HT1080 (cell line): ENCODE results near the gene WARS2. TPM values are rescaled to one million over a fixed set of nuclear protein-coding genes. Genes with fewer than 3 reads are reported as not detected.
"Not testable (repeated sequence)": the region's sequence is repeated elsewhere in the genome, so short reads cannot be mapped to it uniquely, and the experiment has no call there.

Experiments used
- DNase-seq: peaks from one replicate; pipeline ENCODE4 v3.0.0-alpha.2; 2015; ENCODE audit warnings: low read depth
- polyA plus RNA-seq, 2 experiments: library from polyadenylated mRNA; depleted of rRNA; stranded (reverse); fragments of >200 nt; gene quantifications; 2 replicates each; pipeline ENCODE4 v1.2.3, GENCODE V29; 2015
- total RNA-seq: library from RNA; depleted of rRNA; stranded (reverse); fragments of >200 nt; shearing (Covaris generic); gene quantifications from 2 replicates; pipeline ENCODE4 v1.2.3, GENCODE V29; 2014; rRNA removed

WARS2 gene
- total RNA-seq = 13.8 and 14.5 TPM in 2 replicates
- 9.7 and 9.9 TPM in 2 replicates for polyA plus RNA-seq (2015; cell fraction: cytosol; rRNA removed)
- polyA plus RNA-seq (2015; cell fraction: nucleus; rRNA removed) = 7.7 and 9.4 TPM in 2 replicates

- DNase-seq = peak; percentile 96
Observed at GRCh38 chr1:119140177-119141019, at the start of gene WARS2. Gene WARS2 (minus strand): TSS chr1:119140653. CDS start chr1:119140644, 9 bp downstream.

- no peak for DNase-seq
Observed at GRCh38 chr1:119188926-119189325, 48.5 kb upstream of the WARS2 start.

GRCh38 chr1:119187416-119187815 lies 47.0 kb upstream of the WARS2 start:
- no peak for DNase-seq

GRCh38 chr1:119186471-119186870 lies 46.0 kb upstream of the WARS2 start:
- DNase-seq = no peak

DNA sequence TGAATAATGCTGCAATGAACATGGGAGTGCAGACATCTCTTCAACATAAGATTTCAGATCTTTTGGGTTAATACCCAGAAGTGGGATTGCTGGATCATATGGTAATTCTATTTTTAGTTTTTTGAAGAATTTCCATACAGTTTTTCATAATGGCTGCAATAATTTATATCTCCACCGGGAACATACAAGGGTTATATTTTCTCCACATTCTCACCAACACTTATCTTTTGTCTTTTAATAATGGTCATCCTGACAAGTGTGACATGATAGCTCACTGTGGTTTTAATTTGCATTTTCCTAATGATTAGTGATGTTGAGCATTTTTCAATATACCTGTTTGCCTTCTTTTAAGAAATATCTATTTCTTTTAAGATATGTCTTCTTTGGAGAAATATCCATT lies 44.5 kb upstream of the WARS2 start:
- no peak for DNase-seq

DNA sequence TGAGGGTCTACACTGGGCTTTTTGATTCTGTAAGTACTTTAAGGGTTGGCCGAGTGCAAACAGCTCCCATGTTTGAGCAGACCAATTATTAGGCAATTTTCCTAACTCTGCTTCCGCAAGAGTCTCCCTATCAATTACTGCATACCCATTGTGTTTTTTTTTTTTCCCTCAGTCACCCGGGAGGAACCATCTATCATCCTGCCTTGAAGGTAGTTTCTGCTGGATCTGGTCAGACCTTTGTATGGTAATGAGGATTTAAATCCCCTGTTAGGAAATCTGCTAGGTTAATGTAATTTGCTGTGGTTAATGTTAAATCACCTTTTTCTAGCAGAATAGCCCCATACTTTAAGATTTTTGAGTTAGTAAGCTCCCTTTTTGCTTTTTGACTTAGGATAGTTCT lies 40.8 kb upstream of the WARS2 start:
- DNase-seq = no peak

DNA sequence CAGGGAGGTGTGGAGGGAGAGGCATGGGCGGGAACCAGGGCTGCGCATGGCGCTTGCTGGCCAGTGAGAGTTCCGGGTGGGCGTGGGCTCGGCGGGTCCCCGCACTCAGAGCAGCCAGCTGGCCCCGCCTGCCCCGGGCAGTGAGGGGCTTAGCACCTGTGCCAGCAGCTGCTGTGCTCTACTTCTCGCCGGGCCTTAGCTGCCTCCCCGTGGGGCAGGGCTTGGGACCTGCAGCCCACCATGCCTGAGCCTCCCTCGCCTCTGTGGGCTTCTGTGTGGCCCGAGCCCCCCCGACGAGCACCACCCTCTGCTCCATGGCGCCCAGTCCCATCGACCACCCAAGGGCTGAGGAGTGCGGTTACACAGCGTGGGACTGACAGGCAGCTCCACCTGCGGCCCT lies 38.6 kb upstream of the WARS2 start:
- DNase-seq = no peak

GRCh38 chr1:119172927-119173326 lies 32.5 kb upstream of the WARS2 start:
- not testable (repeated sequence) for DNase-seq

GRCh38 chr1:119171381-119172010 lies 31.0 kb upstream of the WARS2 start:
- not testable (repeated sequence) for DNase-seq

DNA sequence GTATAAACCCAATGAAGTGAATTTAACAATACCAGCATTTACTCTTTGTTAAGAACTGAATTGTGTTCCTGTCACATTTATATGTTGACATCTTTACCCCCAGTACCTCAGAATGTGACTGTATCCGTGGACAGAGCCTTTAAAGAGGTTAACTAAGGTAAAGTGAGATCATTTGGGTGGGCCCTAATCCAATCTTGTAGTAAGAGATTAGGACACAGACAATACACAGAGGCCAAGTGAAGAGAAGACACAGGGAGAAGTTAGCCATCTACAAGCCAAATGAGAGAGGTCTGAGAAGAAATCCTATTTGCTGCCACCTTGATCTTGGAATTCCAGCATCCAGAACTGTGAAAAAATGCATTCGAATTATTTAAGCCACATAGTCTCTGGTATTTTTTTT lies 22.9 kb upstream of the WARS2 start:
- DNase-seq = no peak

DNA sequence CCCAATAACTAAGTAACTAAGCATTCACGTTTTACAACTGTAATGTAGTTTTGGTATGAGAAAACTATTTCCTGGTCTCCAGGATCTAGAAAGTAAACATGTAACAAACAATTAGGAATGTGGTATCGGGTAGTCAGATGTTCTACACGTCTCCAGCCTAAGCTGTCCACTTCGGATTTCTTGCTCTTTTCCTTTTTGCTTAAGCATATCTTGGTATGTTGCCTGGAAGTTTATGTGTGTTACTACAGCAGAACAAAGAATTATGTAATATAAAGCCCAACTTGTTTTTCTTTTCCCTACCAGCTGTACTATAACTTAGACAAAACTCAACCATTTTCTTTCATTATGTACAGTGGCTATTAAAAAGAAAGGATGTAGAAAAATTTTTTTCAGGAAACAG lies 20.4 kb upstream of the WARS2 start:
- DNase-seq = no peak

DNA sequence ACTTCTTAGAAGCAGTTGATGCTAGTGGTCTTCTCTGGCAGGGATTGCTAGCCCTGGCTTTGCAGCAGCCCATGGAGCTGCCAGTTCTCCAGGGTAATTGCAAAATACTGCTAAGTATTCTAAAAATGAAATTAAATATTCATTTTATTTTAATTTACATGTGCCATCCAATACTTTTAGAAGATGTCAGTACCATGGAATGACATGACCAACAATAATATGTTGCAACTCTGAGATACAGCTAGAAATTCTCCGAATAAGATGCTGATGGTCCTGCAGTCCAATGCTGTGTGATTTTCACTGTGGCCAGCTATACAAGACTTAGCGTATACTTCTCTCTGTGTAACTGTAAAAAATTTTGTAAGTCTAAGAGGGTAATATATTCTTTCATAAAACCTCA lies 20.0 kb upstream of the WARS2 start:
- DNase-seq = no peak

GRCh38 chr1:119159966-119160365 lies 19.5 kb upstream of the WARS2 start:
- no peak for DNase-seq

DNA sequence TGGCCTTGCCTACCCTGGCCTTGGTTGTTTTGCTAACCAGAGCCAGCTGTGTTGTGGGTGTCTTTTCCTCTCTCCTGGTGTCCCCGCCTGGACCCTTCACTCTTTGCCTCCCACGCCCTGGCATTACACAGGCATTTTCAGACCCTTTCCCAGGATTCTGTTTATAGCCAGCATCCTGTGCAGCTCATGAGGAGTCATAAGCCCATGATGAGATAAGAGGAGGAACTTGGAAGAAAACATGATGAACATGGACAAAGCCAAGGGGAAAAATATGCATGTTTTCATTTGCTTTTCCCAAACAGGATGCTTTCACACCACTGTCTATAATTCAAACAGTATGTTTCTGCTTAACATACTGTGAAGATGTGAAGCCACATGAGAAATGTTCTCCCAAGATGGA lies 18.7 kb upstream of the WARS2 start:
- no peak for DNase-seq

DNA sequence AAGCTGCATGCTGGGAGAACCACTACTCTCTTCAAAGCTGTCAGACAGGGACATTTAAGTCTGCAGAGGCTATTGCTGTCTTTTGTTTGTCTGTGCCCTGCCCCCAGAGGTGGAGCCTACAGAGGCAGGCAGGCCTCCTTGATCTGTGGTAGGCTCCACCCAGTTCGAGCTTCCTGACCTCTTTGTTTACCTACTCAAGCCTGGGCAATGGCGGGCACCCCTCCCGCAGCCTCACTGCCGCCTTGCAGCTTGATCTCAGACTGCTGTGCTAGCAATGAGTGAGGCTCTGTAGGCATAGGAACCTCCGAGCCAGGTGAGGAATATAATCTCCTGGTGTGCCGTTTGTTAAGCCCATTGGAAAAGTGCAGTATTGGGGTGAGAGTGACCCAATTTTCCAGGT lies 16.3 kb upstream of the WARS2 start:
- not testable (repeated sequence) for DNase-seq

- not testable (repeated sequence) for DNase-seq
Observed at GRCh38 chr1:119155069-119155468, 14.6 kb upstream of the WARS2 start.

- no peak for DNase-seq
Observed at GRCh38 chr1:119150150-119150549, 9.7 kb upstream of the WARS2 start.

DNA sequence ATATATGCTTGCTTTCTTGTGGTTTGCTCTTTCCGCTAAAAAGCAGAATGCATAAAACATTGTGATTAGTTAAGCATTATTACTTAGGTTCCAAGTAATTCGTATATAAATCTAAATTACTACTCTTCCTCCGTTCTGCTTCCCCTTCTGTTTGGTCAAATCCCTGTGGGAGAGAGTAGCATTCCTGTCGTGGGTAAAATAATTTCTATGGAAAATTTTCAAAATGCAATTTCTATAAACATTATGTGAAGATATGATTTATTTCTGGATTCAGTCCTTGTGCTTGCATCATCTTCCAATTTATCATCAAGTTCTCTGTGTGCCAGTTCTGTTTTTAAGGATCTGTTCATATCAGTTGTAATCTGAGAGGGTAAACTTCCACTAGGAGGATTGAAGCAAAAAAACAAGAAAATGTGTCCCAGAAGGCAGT lies 7.2 kb upstream of the WARS2 start:
- DNase-seq = no peak

DNA sequence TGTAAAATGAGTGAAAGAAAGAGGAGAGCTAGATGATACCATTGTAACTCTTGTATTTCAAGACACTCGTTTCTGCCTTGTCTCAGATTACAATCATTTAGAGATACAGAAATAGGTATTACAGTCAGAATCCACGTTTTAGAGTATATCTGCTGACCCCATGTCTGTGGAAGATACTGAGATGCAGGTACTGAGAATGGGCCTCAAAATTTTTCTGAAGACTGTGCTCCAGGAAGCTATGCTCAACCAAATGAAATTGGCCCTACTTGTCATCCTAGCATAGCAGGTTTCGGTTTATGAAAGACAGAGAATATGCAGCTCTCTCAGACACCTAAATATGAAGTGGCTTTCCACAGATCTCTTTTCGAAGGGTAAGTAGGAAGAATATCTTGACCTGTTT lies 6.0 kb upstream of the WARS2 start:
- DNase-seq = no peak

DNA sequence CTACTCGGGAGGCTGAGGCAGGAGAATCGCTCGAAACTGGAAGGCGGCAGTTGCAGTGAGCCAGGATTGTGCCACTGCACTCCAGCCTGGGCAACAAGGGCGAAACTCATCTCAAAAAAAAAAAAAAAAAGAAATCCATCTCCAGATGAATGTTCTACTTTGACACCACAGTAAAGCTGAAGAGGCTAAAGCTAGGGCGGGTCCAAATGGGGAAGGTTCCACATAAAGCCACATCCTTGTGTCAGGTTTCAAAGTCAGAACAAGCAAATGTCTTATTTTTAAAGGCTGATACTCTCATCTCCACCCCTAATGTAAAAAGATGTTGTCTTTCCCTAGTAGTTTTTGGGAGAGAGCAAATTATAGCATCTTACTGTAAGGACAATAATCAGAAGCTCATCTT lies 4.4 kb upstream of the WARS2 start:
- DNase-seq = no peak

GRCh38 chr1:119143706-119144105 lies 3.3 kb upstream of the WARS2 start:
- no peak for DNase-seq

GRCh38 chr1:119141660-119142059 lies 1.2 kb upstream of the WARS2 start:
- DNase-seq = no peak

DNA sequence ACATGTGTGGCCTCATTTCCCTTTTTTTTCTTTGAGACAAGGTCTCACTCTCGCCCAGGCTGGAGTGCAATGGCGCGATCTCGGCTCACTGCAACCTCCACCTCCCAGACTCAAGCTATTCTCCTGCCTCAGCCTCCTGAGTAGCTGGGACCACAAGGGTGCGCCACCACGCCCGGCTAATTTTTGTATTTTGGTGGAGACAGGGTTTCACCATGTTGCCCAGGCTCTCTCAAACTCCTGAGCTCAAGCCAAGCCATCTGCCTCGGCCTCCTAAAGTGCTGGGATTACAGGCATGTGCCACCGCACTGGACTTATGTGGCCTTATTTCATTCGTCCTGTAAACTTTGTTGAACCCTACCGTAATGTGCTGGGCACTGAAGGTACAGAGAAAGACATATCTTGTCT lies 569 bp upstream of the WARS2 start:
- peak; percentile 64 for DNase-seq
